ENCODE results near the gene LRRC19.

Gene LRRC19, protein sequence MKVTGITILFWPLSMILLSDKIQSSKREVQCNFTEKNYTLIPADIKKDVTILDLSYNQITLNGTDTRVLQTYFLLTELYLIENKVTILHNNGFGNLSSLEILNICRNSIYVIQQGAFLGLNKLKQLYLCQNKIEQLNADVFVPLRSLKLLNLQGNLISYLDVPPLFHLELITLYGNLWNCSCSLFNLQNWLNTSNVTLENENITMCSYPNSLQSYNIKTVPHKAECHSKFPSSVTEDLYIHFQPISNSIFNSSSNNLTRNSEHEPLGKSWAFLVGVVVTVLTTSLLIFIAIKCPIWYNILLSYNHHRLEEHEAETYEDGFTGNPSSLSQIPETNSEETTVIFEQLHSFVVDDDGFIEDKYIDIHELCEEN

DNA sequence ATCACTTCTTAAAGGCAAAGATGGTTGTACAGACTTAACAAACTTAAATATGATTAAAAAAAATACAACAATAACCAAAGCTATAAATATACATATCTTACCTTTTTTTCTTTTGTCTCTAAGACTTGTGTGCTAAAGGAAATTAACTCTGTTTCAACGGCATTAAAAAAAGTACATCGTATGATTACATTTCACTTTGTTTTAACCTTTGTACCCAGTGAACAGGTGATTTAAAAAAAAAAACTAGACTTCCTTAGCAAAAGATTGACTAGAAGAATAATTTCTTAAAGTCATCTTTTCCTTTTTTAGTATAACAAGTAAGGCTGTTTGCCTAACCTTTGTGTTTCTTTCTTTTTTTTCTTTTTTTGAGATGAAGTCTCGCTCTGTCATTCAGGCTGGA, at the start of gene LRRC19:
Gene LRRC19 (minus strand): TSS at position 182 of the 400 bp plus-strand sequence. CDS start 5,978 bp downstream, outside the sequence.
- no peak for DNase-seq (ENCODE audit: low spot score)

DNA sequence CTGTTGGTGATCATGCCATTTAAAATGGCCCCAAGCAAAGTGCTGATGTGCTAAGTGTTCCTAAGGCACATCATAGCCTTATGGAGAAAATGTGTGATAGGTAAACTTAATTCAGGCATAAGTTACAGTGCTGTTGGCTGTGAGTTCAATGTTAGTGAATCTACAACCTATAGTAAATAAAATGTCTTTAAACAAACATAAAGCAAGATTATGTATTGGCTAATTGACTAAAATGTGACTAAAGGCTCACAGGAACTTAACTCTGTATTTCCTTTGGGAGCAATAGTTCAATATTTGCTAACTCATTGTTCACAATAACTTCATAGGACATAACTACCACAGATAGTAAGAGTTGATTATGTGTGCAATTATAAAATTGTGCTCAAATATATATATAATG, 49.4 kb upstream of the LRRC19 start:
- DNase-seq (ENCODE audit: low spot score): no peak

DNA sequence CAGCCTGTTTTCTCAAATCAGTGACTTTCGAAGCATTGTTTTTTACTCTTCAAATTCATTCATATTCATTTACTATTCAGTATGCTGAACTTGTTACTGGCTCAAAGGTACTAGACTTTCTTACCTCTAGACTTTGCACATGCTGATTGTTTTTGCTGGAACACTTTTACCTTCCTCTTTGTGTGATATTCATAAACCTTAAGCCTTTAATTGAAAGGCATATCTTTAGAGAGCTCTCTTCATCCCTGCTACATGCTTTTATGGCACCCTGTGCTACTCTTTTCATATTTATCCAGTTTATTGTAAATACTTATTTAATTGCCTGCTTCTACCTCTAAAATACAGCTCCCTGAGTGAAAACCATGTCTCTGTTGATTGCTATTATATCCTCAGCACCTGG, 48.7 kb upstream of the LRRC19 start:
- DNase-seq (ENCODE audit: low spot score): no peak

DNA sequence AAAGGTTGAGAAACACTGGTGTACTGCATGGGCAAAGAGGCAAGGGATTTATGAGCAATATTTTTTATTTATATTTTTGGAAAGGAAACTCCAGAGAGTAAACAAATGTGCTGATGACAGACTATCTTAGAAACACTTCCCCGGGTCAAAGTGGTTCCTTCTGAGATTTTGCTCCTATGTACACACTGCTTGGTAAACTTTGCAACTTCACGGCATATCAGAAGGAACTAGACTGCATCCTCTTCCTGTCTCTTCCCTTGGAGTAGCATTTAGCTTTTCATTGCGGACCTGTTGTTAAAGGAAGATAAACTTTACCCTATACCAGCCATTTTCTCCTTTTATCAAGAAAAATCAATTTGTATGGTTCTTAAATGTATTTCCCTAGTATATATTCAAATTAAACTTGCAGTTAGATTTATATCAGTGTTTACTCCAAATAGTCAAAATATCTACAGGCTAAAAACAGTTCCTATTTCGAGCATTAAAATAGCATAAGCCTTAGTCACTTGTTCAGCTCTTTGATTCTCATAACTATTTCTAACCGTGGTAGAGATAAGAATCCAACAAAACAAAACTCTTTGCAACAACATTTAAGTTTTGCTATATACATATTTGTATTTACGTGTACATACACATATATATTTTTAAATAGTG, 48.0 kb upstream of the LRRC19 start:
- no peak for DNase-seq (ENCODE audit: low spot score)

DNA sequence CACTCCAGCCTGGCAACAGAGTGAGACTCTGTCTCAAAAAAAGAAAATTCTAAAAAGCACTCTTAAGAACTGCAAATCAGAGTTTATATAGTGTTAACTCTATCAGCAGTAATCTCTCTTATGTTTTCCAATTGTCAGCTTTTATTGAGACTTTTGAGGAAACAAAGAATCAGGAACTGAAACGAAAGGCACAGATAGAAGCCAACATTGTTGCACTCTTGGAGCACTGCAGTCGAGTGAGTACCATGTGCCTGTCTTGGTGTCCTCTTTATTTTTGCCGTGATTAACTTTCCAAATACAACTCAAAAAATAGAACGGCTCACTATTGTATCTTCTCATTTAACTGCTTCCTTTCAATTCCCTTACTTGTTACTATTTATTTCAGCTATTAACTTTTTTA, 41.7 kb upstream of the LRRC19 start:
- no peak for DNase-seq (ENCODE audit: low spot score)

DNA sequence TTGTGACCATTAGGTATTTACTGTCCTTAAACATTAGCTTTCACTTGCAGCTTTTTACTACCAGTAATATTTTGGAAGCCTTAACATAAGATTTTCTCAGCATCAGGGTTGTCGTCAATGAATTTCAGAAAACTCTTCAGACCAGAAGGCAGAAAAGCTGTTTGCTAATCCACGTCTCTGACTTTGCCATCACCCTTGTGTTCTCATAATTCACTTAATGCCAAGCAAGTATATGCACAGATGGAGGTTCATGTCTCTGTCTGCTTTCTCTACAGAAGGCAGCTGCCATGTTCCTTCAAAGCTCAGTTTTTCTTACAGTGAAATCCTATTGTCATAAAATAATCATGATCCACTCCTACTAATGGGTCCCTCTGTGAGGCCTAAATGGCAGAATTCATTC, 37.7 kb upstream of the LRRC19 start:
- no peak for DNase-seq (ENCODE audit: low spot score)

DNA sequence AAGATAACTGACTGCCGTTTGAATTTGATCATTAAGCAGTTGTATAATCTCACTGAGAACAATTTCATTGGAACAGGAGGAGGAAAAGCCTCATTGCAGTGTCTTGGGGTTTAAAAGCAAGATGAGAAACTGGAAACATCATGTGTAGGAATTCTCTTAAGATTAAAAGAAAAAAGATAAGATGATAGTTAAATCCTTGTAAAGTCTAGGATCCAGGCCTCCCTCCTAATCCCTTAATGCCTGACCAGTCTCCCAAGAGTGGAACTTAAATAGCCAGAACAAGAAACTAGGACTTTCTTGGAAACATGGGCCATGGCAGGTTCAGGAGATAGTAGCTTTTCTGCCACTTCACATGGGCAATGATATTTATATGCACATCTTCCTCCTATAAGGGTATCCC, 37.0 kb upstream of the LRRC19 start:
- DNase-seq (ENCODE audit: low spot score): no peak

DNA sequence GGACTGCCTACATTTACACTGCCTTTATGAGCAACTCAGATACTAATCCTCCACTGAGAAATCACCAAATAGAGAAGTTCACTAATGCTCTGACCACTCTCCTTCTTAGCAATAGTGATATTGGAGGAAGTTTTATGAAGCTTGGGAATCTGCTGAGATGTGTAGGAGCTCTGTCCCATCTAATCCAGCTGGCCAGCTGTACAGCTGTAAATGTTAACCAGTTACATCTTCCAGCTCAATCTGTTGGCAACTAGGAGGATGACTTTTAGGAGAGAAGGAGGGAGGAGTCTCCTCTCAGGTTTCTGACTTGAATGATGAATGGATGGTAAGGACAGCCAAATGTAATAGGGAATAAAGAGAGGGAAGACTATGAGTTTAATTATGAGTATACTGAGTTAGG, 36.3 kb upstream of the LRRC19 start:
- no peak for DNase-seq (ENCODE audit: low spot score)

DNA sequence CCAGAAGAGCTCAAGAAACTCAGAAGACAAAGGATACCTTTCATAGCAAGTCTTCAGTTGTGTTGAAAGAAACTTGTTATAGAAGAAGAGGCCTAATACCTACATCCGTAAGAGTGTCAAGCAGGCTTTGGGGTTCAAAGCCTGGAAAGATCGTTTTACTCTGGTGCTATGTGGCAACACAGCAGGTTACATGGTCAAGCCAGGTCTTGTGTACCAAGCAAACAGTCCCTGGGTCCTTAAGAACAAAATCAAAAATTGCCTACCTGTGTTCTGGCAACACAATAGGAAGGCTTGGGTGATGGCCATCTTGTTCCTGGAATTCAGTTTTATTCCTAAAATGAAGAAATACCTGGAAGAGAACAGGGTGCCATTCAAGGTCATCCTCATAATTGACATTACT, 32.0 kb upstream of the LRRC19 start:
- DNase-seq (ENCODE audit: low spot score): no peak

DNA sequence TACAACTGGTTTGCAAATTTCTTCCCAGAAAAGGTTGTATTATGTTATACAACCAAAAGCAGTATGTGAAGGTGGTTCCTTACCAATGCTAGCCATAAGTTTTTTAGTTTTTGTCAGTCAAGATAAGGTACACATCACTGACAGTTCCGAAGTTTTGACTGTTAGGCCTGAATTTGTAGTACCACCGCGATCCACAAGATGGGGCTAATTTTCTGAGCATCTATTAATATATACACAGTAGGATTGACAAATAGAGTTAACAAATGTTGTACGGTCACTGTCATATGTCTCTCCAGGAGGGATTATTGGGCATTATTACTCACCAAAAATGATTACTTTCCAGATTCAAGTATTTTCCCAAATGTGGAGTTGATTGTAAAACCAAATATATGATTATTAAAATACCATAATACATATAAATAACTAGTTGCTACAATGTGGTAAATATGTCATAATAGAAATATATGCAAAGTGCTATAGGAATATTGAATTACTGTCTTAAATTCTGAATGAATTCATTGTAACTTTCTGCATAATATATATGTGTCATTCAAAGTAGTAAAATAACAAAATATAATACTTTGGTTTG, 28.4 kb upstream of the LRRC19 start:
- peak; percentile 77 for DNase-seq (ENCODE audit: low spot score)

DNA sequence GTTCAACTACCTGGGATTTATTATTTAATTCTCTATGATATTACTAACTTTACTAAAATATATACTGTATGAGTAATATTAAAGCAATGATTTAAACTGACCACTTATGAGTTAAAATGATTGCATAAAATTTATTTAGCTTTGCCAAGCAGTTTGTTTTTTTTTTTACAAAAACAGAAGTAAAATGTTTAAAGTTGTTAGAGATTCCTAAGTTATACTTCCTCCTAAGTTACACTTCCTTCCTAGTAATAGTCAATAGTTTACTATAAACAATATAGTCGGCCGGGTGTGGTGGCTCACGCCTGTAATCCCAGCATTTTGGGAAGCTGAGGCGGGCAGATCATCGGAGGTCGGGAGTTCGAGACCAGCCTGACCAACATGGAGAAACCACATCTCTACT, 23.7 kb upstream of the LRRC19 start:
- no peak for DNase-seq (ENCODE audit: low spot score)

DNA sequence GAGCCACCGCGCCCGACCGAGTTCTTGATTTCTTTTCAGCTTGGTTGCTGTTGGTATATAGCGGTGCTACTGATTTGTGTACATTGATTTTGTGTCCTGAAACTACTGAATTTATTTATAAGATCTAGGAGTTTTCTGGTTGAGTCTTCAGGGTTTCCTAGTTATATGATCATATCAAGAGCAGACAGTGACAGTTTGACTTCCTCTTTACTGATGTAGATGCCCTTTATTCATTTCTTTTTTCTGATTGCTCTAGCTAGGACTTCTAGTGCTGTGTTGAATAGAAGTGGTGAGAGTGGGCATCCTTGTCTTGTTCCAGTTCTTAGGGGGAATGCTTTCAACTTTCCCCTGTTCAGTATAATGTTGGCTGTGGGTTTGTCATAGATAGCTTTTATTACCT, 17.4 kb upstream of the LRRC19 start:
- no peak for DNase-seq (ENCODE audit: low spot score)

DNA sequence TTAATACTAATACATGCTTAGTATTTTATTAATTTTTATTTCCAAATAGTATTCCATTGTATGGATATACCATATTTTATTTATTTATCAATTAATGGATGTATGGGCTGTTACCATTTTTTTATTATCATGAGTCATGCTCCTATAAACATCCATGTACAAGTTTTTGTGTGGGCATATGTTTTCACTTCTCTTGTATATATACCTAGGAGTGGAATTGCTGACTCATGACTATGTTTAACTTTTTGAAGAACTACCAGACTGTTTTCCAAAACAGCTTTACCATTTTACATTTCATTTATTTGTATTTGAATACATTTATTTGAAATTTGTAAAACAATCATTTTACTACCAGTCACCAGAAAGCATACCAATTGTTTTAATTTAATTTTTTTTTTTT, 14.1 kb upstream of the LRRC19 start:
- no peak for DNase-seq (ENCODE audit: low spot score)

DNA sequence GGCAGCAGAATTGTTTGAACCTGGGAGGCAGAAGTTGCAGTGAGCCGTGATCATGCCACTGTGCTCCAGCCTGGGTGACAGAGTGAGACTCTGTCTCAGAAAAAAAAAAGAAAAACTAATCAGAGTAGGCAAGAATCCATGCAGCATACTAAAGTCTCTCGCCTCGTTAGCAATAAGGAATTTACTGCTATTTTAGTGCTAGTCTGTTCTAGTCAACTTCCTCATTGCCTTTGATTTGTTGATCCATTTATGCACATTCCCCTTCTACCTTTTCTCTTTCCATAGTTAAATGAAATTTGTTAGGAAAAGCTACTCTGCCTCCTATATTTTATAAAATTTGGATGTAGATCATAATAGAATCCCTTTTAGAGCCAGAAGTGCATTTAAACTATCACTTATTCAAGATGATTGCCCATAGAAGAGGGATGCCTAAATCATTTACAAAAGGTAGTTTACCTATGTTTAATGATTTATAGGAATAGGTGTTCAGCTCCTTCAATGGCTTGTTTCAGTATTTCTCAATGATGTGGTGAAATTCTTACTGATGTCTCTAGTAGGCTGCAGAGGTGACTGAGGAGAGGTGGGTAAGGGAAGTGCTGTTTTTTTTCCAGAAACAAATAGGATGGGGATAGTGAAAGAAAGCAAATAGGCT, 1.9 kb downstream of the LRRC19 start:
- no peak for DNase-seq (ENCODE audit: low spot score)

DNA sequence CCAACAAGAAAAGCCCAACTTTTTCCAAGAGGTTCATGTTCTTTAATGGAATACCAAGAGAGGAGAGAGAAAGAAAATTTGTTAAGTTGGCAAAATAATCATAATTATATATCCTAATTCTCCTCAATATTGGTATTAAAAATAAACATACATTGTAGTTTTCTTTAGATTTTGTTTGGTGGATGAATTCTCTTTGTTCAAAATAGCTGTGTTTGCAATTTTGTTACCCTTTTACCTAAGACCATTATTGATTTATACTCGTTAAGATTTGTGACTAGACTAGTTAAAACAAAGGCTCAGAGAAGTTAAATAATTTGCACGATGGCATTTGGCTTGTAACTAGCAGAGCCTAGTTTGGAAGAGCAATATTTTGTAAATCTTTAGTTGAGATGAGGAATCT, 9.7 kb downstream of the LRRC19 start:
- DNase-seq (ENCODE audit: low spot score): no peak

DNA sequence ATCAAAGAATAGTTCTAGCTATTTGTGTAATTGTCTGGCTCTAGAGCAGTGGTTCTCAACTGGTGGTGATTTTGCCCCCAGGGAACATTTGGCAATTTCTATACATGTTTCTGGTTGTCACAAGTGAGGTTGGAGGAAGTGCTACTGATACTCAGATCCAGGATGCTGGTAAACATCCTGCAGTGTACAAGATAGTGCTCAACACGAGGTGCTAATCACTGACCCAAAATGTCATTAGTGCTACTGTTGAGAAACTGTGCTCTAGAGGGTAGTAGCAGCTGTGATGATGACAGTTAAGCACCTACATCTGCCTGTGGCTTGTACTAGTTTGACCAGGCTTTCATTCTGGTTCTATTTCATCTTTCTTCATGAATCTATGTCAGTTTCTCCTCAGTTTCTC, 22.1 kb downstream of the LRRC19 start:
- no peak for DNase-seq (ENCODE audit: low spot score)

DNA sequence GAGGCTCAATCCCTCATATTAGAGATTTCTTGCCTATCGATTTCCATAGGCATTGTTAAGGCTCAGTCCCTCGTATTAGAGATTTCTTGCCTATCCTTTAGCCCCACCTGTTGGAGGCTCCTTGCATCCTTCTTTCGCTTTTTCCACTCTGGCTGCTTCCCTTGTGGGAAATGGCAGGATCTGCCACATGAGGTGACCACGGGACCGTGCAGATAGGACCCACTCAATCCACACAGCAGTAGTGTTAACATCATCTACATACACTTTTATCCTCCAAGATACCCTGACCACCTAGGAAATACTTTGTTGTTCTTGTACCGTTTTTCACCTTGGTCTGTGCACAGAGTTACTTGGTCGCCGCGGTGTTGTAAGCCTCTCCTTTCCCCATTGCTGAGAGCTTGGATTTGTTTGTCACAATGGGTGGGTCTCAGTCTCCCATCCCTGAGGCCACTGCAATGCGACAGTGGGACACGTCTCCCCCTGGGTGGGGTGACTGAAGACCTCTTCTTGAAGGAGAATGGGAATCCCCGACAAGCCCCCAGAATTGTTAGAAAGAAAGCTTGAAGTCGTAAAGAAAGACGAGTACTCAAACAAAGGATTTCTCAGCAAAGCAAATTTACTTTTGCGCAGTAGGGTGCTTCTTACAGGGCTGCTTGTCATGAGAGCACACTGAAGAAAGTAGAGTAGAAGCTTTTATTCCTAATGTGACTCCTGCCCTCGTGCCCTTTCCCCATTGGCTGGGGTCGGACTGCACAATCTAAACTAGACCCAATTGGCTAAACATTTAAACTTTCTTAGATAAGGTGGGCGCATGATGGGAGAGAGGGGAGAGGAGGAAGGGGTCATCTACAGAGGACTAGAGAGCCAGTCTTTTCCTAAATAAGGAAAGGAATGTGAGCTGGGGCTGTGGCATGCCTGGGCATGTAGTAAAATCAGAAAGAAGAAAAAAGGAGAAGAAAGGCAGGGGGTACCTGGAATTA, 29.5 kb downstream of the LRRC19 start:
- DNase-seq (ENCODE audit: low spot score): peak; percentile 21

DNA sequence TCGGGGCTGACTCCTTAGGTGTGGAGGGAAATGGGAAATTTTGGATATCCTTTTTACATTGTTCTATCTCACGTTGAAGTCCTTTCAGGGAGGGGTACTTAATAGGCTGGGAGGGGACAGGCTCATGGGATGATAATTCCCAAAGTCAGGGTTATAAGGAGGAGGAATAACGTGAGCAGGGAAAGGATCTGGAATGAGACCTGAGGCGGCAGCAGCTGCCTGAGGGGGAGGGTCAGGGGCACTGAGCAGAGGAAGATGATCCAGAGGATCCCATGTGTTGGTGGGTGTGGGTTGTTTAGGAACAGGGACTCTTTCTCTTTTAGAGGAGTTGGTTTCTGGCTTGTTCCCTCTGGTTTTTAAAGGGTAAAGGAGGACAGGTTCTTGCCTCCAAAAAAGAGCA, 30.5 kb downstream of the LRRC19 start:
- no peak for DNase-seq (ENCODE audit: low spot score)

DNA sequence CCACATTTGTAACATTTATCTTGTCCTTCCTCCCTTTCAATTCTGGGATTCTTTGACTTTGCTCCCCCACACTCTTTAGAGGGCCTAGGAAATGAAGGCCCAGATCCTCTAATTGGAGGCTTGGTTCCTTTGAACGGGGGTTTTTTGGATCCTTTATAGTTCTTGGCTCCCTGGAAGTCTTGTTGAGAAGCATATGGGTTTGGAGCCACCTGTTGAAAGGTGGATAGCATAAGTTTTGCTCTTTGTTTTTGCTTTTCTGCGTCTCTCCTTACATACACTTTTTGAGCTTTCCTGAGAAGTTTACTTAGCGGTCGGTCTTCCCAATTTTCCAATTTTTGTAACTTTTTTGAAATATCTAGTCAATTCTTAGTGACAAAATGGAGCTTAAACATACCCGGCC, 31.5 kb downstream of the LRRC19 start:
- DNase-seq (ENCODE audit: low spot score): no peak

DNA sequence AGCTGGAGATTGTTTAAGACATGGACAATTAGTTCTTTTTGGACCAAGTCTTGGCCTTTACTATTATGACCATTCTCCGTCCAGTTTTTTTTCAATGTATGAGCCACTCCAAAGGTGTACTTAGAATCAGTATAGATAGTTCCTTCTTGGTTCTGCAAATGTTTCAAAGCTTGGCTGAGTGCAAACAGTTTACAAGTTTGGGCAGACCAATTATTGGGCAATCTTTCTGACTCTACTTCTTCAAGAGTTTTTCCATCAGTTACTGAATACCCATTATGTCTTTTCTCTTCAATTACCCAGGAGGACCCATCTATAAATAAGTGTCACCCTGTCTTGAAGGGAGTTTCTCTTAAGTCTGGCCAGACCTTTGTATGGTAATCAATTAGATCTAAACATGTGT, 33.8 kb downstream of the LRRC19 start:
- DNase-seq (ENCODE audit: low spot score): no peak

DNA sequence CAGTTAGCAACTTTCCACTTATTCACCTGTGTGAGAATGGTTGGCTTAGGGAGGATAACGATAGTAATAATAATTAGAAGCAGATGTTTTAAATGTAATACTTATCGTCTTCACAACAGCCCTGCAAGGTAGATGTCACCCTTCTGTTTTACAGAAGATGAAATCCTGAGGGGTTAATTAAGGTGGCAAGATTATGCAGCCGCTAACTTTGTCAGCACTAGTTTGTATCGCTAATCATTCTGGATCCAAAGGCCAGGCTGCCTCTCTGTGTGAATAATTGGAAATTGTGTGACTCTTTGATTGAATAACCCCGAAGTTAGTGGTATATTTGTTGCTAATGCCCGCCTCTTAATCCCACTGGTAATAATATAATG, 48.6 kb downstream of the LRRC19 start:
- DNase-seq (ENCODE audit: low spot score): no peak

All from NAMALWA (cell line).